OCI-LY7 (cell line): ENCODE measurements around the gene PTPRM. TPM values are rescaled to one million over a fixed set of nuclear protein-coding genes. Genes with fewer than 3 reads are reported as not detected.

Experiments used
- BruUV-seq: library from RNA; stranded (reverse); fragments of 400-500 nt; replicated peaks from 2 replicates; lab custom pipeline; 2021; lab: Mats Ljungman, UMichigan
- CTCF ChIA-PET: fragments of 300-600 bp; sonication (Branson Sonifier 250); formaldehyde crosslinking; loops from one replicate; lab custom pipeline; 2022; ENCODE audit warnings: antibody characterized with exemption; ENCODE audit not compliant: unreplicated experiment; lab: Charles Lee
- POLR2A ChIA-PET: fragments of 300-600 bp; sonication (Branson Sonifier 250); formaldehyde crosslinking; loops from one replicate; lab custom pipeline; 2022; ENCODE audit warnings: antibody characterized with exemption; lab: Charles Lee
- DNase-seq: peaks from one replicate; pipeline ENCODE4 v3.0.0-alpha.2; 2015; ENCODE audit warnings: low spot score
- H2AFZ ChIP-seq: fragments of 200-600 bp; sonication (generic), shearing (Covaris generic); 2 replicates; pipeline ENCODE4 v1.6.1; 2014; ENCODE audit warnings: mild to moderate bottlenecking, antibody characterized with exemption, low read length, moderate library complexity
- H3K27ac ChIP-seq: fragments of 200-600 bp; sonication (generic); 2 replicates; pipeline ENCODE4 v1.5.1; 2014; ENCODE audit warnings: mixed run types, low read depth, mild to moderate bottlenecking, moderate library complexity, low read length, inconsistent platforms; ENCODE audit not compliant: poor library complexity, severe bottlenecking
- H3K36me3 ChIP-seq: fragments of 200-600 bp; sonication (generic); 2 replicates; pipeline ENCODE4 v1.6.1; 2014; ENCODE audit warnings: mild to moderate bottlenecking, antibody characterized with exemption, low read length, moderate library complexity, mixed read lengths; ENCODE audit not compliant: insufficient read depth
- H3K4me1 ChIP-seq: fragments of 200-600 bp; sonication (generic); 2 replicates; pipeline ENCODE4 v1.5.1; 2014; ENCODE audit warnings: mild to moderate bottlenecking, low read length; ENCODE audit not compliant: insufficient read depth, poor library complexity, severe bottlenecking
- H3K4me2 ChIP-seq: fragments of 200-600 bp; sonication (generic); 2 replicates; pipeline ENCODE4 v1.6.1; 2014; ENCODE audit warnings: mild to moderate bottlenecking, low read length
- H3K4me3 ChIP-seq: fragments of 200-600 bp; sonication (generic); 2 replicates; pipeline ENCODE4 v1.5.1; 2014; ENCODE audit warnings: mild to moderate bottlenecking, low read depth, low read length; ENCODE audit not compliant: poor library complexity, severe bottlenecking
- H3K79me2 ChIP-seq: fragments of 200-600 bp; sonication (generic); 2 replicates; pipeline ENCODE4 v1.6.1; 2016; ENCODE audit warnings: low read depth, mild to moderate bottlenecking, low read length, moderate library complexity, mixed read lengths; ENCODE audit not compliant: insufficient read depth
- H3K9me2 ChIP-seq: fragments of 200-600 bp; sonication (generic); 2 replicates; pipeline ENCODE4 v1.6.1; 2016; ENCODE audit warnings: mild to moderate bottlenecking, low read length, mixed read lengths; ENCODE audit not compliant: insufficient read depth
- H3K9me3 ChIP-seq: fragments of 200-600 bp; sonication (generic); 2 replicates; pipeline ENCODE4 v1.6.1; 2014; ENCODE audit warnings: mild to moderate bottlenecking, mixed run types, low read length, mixed read lengths
- H4K20me1 ChIP-seq: fragments of 200-600 bp; sonication (generic); 2 replicates; pipeline ENCODE4 v1.6.1; 2014; ENCODE audit warnings: mild to moderate bottlenecking, antibody characterized with exemption, low read length, moderate library complexity, mixed read lengths; ENCODE audit not compliant: insufficient read depth
- CTCF ChIP-seq: fragments of 200-600 bp; sonication (generic); conservative IDR thresholded peaks from 2 replicates; pipeline ENCODE4 v1.5.1; 2014; ENCODE audit warnings: mild to moderate bottlenecking, antibody characterized with exemption, low read length, moderate library complexity, mixed read lengths
- EZH2phosphoT487 ChIP-seq: fragments of 200-600 bp; sonication (generic); IDR thresholded peaks from 2 replicates; pipeline ENCODE4 v1.6.1; 2018; ENCODE audit warnings: low read depth, borderline replicate concordance, mild to moderate bottlenecking, mixed run types, antibody characterized with exemption, low read length, moderate library complexity, mixed read lengths
- intact Hi-C: fragments of 100-400 bp; cut with micrococcal nuclease; formaldehyde crosslinking; loops from one replicate; pipeline ENCODE4 v1.10.0; 2022; ENCODE audit not compliant: unreplicated experiment
- total RNA-seq, 2 experiments: library from RNA; depleted of rRNA in 1 of 2; stranded (reverse); fragments of >200 nt in 1 of 2; shearing (Covaris generic) in 1 of 2; gene quantifications; 2 replicates each; pipeline ENCODE4 v1.2.3, GENCODE V29; 2014 to 2022

PTPRM gene
- total RNA-seq, 2 experiments from 2014 or later: not detected

GRCh38 chr18:7805880-7806279 is 238.8 kb downstream of the PTPRM start:
- intact Hi-C loops: no loop called here
- Histone ChIP-seq H3K27ac (no peak overlapping the region), H3K36me3 (no peaks in the 10 kb centered on the region), H3K9me2 (no peaks in the 10 kb centered on the region), H3K9me3 (no peaks in the 10 kb centered on the region), H3K4me1 (no peaks in the 10 kb centered on the region), H4K20me1 (no peaks in the 10 kb centered on the region), H3K4me3 (no peak overlapping the region), H2AFZ (no peak overlapping the region), H3K79me2 (no peaks in the 10 kb centered on the region), H3K4me2 (no peak overlapping the region)
- CTCF ChIA-PET: interaction anchor here (0.6 kb wide), 1 partner anchor 15 kb away, joined by 3 read pairs; no protein-coding TSS in a partner anchor
- DNase-seq: no peak
- TF ChIP-seq CTCF (no peak), EZH2phosphoT487 (no peak)
- POLR2A ChIA-PET: no interaction called here
- no TSS peak for BruUV-seq

- TF ChIP-seq EZH2phosphoT487: no peak
- no peak for TF ChIP-seq CTCF
- no TSS peak for BruUV-seq
- Histone ChIP-seq H3K36me3 (no peaks in the 10 kb centered on the region), H3K4me3 (no peak overlapping the region), H3K27ac (no peak overlapping the region), H3K9me3 (no peaks in the 10 kb centered on the region), H2AFZ (no peak overlapping the region), H3K79me2 (no peaks in the 10 kb centered on the region), H3K4me2 (no peak overlapping the region), H3K4me1 (no peaks in the 10 kb centered on the region), H4K20me1 (no peaks in the 10 kb centered on the region), H3K9me2 (no peaks in the 10 kb centered on the region)
- ChIA-PET CTCF (no interaction called here), POLR2A (no interaction called here)
- intact Hi-C loops: no loop called here
- DNase-seq: no peak
Observed at GRCh38 chr18:7807936-7808453, 240.9 kb downstream of the PTPRM start.

- POLR2A ChIA-PET: no interaction called here
- Histone ChIP-seq H3K4me2 (no peak overlapping the region), H3K4me1 (no peaks in the 10 kb centered on the region), H4K20me1 (no peaks in the 10 kb centered on the region), H3K9me3 (no peaks in the 10 kb centered on the region), H3K27ac (no peak overlapping the region), H3K79me2 (no peaks in the 10 kb centered on the region), H2AFZ (no peak overlapping the region), H3K36me3 (no peaks in the 10 kb centered on the region), H3K9me2 (no peaks in the 10 kb centered on the region), H3K4me3 (no peak overlapping the region)
- no TSS peak for BruUV-seq
- CTCF ChIA-PET: no interaction called here
- intact Hi-C loops: no loop called here
- TF ChIP-seq CTCF: no peak
- no peak for TF ChIP-seq EZH2phosphoT487
- DNase-seq: no peak
Observed at GRCh38 chr18:7808992-7809391, 241.9 kb downstream of the PTPRM start.
